Smooth muscle cell (in vitro differentiated cells): Measurements from ENCODE around the gene CMTM3. TPM values are rescaled to one million over a fixed set of nuclear protein-coding genes. Genes with fewer than 3 reads are reported as not detected.

ENCODE experiments used
- DNase-seq: peaks from one replicate; lab custom pipeline; 2025; ENCODE audit not compliant: unreplicated experiment; lab: John Stamatoyannopoulos, UW
- H2AFZ ChIP-seq: fragments of 200-600 bp; sonication (generic); 2 replicates; pipeline ENCODE4 v1.6.0; 2016; ENCODE audit warnings: antibody characterized with exemption, low read depth, mild to moderate bottlenecking
- H3F3A ChIP-seq: fragments of 200-600 bp; sonication (generic); 2 replicates; pipeline ENCODE4 v1.6.0; 2017; ENCODE audit warnings: antibody characterized with exemption, low read depth
- H3K27ac ChIP-seq: fragments of 200-600 bp; sonication (generic); 2 replicates; pipeline ENCODE4 v1.5.1; 2016; ENCODE audit warnings: low read depth, mild to moderate bottlenecking
- H3K27me3 ChIP-seq: fragments of 200-600 bp; sonication (generic); 2 replicates; pipeline ENCODE4 v1.6.1; 2016; ENCODE audit warnings: low read depth, mild to moderate bottlenecking
- H3K36me3 ChIP-seq: fragments of 200-600 bp; sonication (generic); 2 replicates; pipeline ENCODE4 v1.5.1; 2016; ENCODE audit warnings: low read depth
- H3K4me1 ChIP-seq: fragments of 200-600 bp; sonication (generic); 2 replicates; pipeline ENCODE4 v1.5.1; 2016; ENCODE audit warnings: low read depth
- H3K4me2 ChIP-seq: fragments of 200-600 bp; sonication (generic); 2 replicates; pipeline ENCODE4 v1.6.0; 2016; ENCODE audit warnings: mild to moderate bottlenecking
- H3K4me3 ChIP-seq: fragments of 200-600 bp; sonication (generic); 2 replicates; pipeline ENCODE4 v1.5.1; 2016; ENCODE audit warnings: mild to moderate bottlenecking
- H3K79me2 ChIP-seq: fragments of 200-600 bp; sonication (generic); 2 replicates; pipeline ENCODE4 v1.6.0; 2016; ENCODE audit warnings: low read depth, mild to moderate bottlenecking
- H3K9ac ChIP-seq: fragments of 200-600 bp; sonication (generic); 2 replicates; pipeline ENCODE4 v1.6.0; 2016; ENCODE audit warnings: low read depth
- H3K9me3 ChIP-seq: fragments of 200-600 bp; sonication (generic); replicated peaks from 2 replicates; pipeline ENCODE4 v1.5.1; 2016; ENCODE audit warnings: low read depth
- H4K20me1 ChIP-seq: fragments of 200-600 bp; sonication (generic); 2 replicates; pipeline ENCODE4 v1.6.0; 2016; ENCODE audit warnings: low read depth
- WGBS: methylation state at CpG from one replicate; pipeline ENCODE4 v1.1.7; 2016; ENCODE audit warnings: low lambda C conversion rate; 5-methylcytosine and 5-hydroxymethylcytosine counted together
- polyA plus RNA-seq: library from polyadenylated mRNA; unstranded; fragments of >200 nt; fragmentation: Nextera tagmentation; extraction: Ambion mirVana; gene quantifications from 2 replicates; pipeline ENCODE4 v1.2.1, GENCODE V29; 2016
- total RNA-seq: library from RNA; depleted of rRNA; stranded (reverse); fragments of >200 nt; gene quantifications from 2 replicates; pipeline ENCODE4 v1.2.3, GENCODE V29; 2014
- TF ChIP-seq, protein P1 (sequence below): fragments of 200-600 bp; sonication (generic); IDR thresholded peaks from 2 replicates; pipeline ENCODE4 v1.5.1; 2017; ENCODE audit warnings: borderline replicate concordance, mild to moderate bottlenecking, antibody characterized with exemption; ENCODE audit not compliant: insufficient read depth, poor library complexity, severe bottlenecking

The CMTM3 gene
- total and polyA plus RNA-seq, 2 experiments from 2014 or later, result 21.8 to 57.8 TPM

DNA sequence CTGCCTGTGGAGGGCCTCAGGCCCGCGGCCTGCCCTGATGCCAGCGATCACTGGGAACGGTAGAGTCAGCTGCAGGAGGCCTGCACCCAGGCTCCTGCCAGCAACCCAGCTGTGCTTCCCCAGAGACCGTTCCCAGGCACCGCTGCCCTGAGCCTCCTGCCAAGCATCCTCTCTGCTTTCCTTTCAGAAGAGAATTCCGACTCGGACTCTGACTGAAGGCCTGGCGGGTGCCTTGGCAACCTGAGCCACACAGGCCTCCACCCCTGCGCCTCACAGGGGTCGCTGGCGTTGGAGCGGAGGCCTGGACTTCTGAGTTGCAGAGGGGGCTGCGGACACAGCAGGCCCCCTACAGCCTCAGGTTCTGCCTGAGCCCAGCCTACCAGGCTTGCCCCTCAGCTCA lies 7.9 kb downstream of the CMTM3 start:
- Histone ChIP-seq H3K4me3 (no peak overlapping the region), H3K36me3 (no peaks in the 10 kb centered on the region), H3K9ac (no peak overlapping the region), H4K20me1 (peaks cover 50% of the 10 kb centered on the region), H3K27me3 (no peaks in the 10 kb centered on the region), H3K79me2 (no peaks in the 10 kb centered on the region), H3K4me2 (no peak overlapping the region), H3K4me1 (peaks cover 5% of the 10 kb centered on the region), H3F3A (no peaks in the 10 kb centered on the region), H3K9me3 (no peaks in the 10 kb centered on the region), H3K27ac (no peak overlapping the region), H2AFZ (no peak overlapping the region)
- TF ChIP-seq, protein P1, sequence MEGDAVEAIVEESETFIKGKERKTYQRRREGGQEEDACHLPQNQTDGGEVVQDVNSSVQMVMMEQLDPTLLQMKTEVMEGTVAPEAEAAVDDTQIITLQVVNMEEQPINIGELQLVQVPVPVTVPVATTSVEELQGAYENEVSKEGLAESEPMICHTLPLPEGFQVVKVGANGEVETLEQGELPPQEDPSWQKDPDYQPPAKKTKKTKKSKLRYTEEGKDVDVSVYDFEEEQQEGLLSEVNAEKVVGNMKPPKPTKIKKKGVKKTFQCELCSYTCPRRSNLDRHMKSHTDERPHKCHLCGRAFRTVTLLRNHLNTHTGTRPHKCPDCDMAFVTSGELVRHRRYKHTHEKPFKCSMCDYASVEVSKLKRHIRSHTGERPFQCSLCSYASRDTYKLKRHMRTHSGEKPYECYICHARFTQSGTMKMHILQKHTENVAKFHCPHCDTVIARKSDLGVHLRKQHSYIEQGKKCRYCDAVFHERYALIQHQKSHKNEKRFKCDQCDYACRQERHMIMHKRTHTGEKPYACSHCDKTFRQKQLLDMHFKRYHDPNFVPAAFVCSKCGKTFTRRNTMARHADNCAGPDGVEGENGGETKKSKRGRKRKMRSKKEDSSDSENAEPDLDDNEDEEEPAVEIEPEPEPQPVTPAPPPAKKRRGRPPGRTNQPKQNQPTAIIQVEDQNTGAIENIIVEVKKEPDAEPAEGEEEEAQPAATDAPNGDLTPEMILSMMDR, result no peak
- no peak for DNase-seq
- WGBS, result 91% methylated on average over 14 of the region's 14 CpGs

DNA sequence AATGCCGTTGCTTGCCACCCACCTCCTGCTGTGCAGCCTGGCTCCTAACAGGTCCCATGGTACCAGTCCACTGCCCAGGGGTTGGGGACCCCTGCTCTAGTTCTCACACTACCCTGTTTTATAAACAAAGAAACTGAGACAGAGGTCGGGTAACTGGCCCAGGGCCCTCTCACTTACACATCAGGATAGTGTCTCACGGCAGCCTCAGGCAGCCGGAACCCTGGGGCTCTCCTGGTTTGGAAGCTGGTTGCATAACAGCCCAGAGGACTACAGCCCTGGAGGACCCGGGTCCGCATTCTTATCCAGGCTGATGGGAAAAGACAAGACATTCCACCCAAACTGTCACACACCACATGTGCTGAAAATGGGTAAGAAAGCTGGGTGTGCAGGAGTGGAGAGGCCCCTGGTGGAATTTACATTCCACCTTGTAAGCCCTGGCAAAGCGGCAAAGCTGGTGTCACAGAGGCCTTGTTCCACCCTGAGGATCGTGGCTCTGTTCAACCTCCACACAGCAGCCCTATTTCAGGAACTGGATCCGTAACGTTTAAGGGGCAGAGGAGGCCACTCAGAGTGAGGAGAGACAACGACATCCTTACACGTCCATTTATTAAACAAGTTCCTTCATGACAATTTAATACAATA lies 9.8 kb downstream of the CMTM3 start:
- 90% methylated on average over 12 of the region's 12 CpGs for WGBS
- peaks cover 16% of the 10 kb centered on the region for H3K4me1 ChIP-seq

DNA sequence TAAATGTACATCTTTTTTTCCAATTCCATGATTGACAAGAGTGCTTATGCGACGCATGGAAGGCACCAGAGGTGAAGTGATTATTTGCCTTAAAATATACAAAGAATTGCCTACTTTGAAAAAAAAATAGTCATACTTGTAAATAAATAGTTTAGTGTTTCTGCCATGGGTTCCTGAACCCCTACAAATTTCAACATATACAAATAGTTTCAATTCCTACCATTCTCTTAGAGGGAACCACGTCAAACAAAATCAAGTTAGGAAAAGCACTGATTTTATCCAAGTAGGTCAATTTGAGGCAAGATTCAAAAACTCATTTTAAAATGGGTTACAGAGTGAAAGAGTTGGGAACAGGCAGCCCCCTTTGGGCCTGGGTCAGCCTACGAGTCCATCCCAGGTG lies 11.7 kb downstream of the CMTM3 start:
- Histone ChIP-seq H3F3A (no peaks in the 10 kb centered on the region), H3K4me3 (no peak overlapping the region), H3K9me3 (no peaks in the 10 kb centered on the region), H2AFZ (no peak overlapping the region), H3K27me3 (no peaks in the 10 kb centered on the region), H4K20me1 (peaks cover 18% of the 10 kb centered on the region), H3K4me1 (peaks cover 25% of the 10 kb centered on the region), H3K4me2 (no peak overlapping the region), H3K36me3 (no peaks in the 10 kb centered on the region), H3K79me2 (no peaks in the 10 kb centered on the region), H3K27ac (no peak overlapping the region), H3K9ac (no peak overlapping the region)
- 93% methylated on average over 4 of the region's 4 CpGs for WGBS
- DNase-seq, result no peak
- TF ChIP-seq, protein P1, result no peak

More for the DNA sequence above, 9.8 kb downstream of the CMTM3 start:
- Histone ChIP-seq H3K4me3 (no peak overlapping the region), H3K27ac (no peak overlapping the region), H4K20me1 (peaks cover 37% of the 10 kb centered on the region), H2AFZ (no peak overlapping the region), H3K79me2 (no peaks in the 10 kb centered on the region), H3K36me3 (no peaks in the 10 kb centered on the region), H3F3A (no peaks in the 10 kb centered on the region), H3K9me3 (no peaks in the 10 kb centered on the region), H3K4me2 (no peak overlapping the region), H3K27me3 (no peaks in the 10 kb centered on the region), H3K9ac (no peak overlapping the region)
- TF ChIP-seq, protein P1, result no peak
- DNase-seq, result no peak

DNA sequence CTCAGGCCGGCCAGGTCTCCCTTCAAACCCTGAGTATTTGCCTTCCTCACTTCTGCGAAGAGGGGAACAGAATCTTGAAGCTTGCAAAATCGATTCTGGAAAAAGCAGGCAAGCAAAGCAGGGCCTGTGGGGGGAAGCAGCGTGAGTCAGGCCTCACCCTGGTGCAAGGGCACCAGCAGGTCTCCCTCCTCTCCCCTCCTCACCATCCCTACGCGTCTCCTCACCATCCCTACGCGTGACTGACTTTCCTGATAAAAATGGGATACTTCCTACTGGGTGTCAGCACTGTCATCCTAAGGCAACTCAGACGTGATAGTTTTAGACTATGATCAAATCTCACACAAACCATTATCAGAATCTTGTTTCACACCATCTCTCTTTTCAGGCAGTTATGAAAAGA lies 12.1 kb downstream of the CMTM3 start:
- WGBS, result 76% methylated on average over 9 of the region's 9 CpGs
- no peak for DNase-seq

More for the DNA sequence above, 12.1 kb downstream of the CMTM3 start:
- Histone ChIP-seq H2AFZ (no peak overlapping the region), H3K36me3 (no peaks in the 10 kb centered on the region), H3K27ac (no peak overlapping the region), H3K79me2 (no peaks in the 10 kb centered on the region), H3K9ac (no peak overlapping the region), H3K27me3 (no peaks in the 10 kb centered on the region), H3K4me3 (no peak overlapping the region), H3F3A (no peaks in the 10 kb centered on the region), H3K4me2 (no peak overlapping the region), H4K20me1 (peaks cover 14% of the 10 kb centered on the region), H3K9me3 (no peaks in the 10 kb centered on the region), H3K4me1 (peaks cover 25% of the 10 kb centered on the region)
- TF ChIP-seq, protein P1, result no peak
